GM23338 (cell line): ENCODE data around the gene CEP68. TPM values are rescaled to one million over a fixed set of nuclear protein-coding genes. Genes with fewer than 3 reads are reported as not detected.

Source experiments
- ATAC-seq: fragments of 200-7000 bp; cut with Tn5 transposase; 3 replicates; pipeline ENCODE4 v1.9.1; 2020
- DNase-seq: peaks from one replicate; pipeline ENCODE4 v3.0.0-alpha.2; 2015; ENCODE audit warnings: low spot score
- H2AFZ ChIP-seq: fragments of 200-600 bp; sonication (generic); 2 replicates; pipeline ENCODE4 v1.8.0; 2016; ENCODE audit warnings: antibody characterized with exemption, mild to moderate bottlenecking, moderate library complexity
- H3F3A ChIP-seq: fragments of 200-600 bp; sonication (generic); replicated peaks from 2 replicates; pipeline ENCODE4 v1.8.0; 2017; ENCODE audit warnings: antibody characterized with exemption, mixed run types, low read depth
- H3K27ac ChIP-seq: fragments of 200-600 bp; sonication (generic); 2 replicates; pipeline ENCODE4 v1.6.1; 2016; ENCODE audit warnings: low read depth
- H3K27me3 ChIP-seq: fragments of 200-600 bp; sonication (generic); 2 replicates; pipeline ENCODE4 v1.8.0; 2016; ENCODE audit warnings: mild to moderate bottlenecking, mixed run types, moderate library complexity; ENCODE audit not compliant: insufficient read depth
- H3K36me3 ChIP-seq: fragments of 200-600 bp; sonication (generic); 2 replicates; pipeline ENCODE4 v1.8.0; 2016; ENCODE audit warnings: mild to moderate bottlenecking; ENCODE audit not compliant: insufficient read depth
- H3K4me1 ChIP-seq: fragments of 200-600 bp; sonication (generic); 2 replicates; pipeline ENCODE4 v1.8.0; 2016; ENCODE audit warnings: mild to moderate bottlenecking, moderate library complexity; ENCODE audit not compliant: insufficient read depth
- H3K4me2 ChIP-seq: fragments of 200-600 bp; sonication (generic); 2 replicates; pipeline ENCODE4 v1.7.1; 2017; ENCODE audit warnings: mixed run types
- H3K4me3 ChIP-seq: fragments of 200-600 bp; sonication (generic); 2 replicates; pipeline ENCODE4 v1.6.1; 2016; ENCODE audit warnings: mixed run types
- H3K79me2 ChIP-seq: fragments of 200-600 bp; sonication (generic); replicated peaks from 2 replicates; pipeline ENCODE4 v1.8.0; 2017; ENCODE audit warnings: mild to moderate bottlenecking; ENCODE audit not compliant: insufficient read depth
- H3K9me2 ChIP-seq: fragments of 200-600 bp; sonication (generic); 2 replicates; pipeline ENCODE4 v1.8.0; 2017; ENCODE audit not compliant: insufficient read depth
- H4K20me1 ChIP-seq: fragments of 200-600 bp; sonication (generic); replicated peaks from 2 replicates; pipeline ENCODE4 v1.8.0; 2017; ENCODE audit warnings: mild to moderate bottlenecking; ENCODE audit not compliant: insufficient read depth
- H3K27ac Mint-ChIP-seq: 2 replicates; pipeline ENCODE4 v1.8.0; 2020; ENCODE audit warnings: inconsistent platforms, mild to moderate bottlenecking, moderate library complexity, mixed read lengths
- H3K27me3 Mint-ChIP-seq: 3 replicates; pipeline ENCODE4 v1.8.0; 2022; ENCODE audit warnings: low read depth, mild to moderate bottlenecking, moderate library complexity, mixed read lengths, inconsistent platforms; ENCODE audit not compliant: insufficient read depth, poor library complexity
- H3K36me3 Mint-ChIP-seq: 3 replicates; pipeline ENCODE4 v1.8.0; 2021; ENCODE audit warnings: low read depth, mild to moderate bottlenecking, inconsistent platforms, moderate library complexity, mixed read lengths
- H3K4me1 Mint-ChIP-seq: 3 replicates; pipeline ENCODE4 v1.8.0; 2020; ENCODE audit warnings: mild to moderate bottlenecking, inconsistent platforms, mixed read lengths
- H3K4me3 Mint-ChIP-seq: 3 replicates; pipeline ENCODE4 v1.8.0; 2021; ENCODE audit warnings: moderate library complexity, mild to moderate bottlenecking, inconsistent platforms, mixed read lengths
- H3K9me3 Mint-ChIP-seq: 3 replicates; pipeline ENCODE4 v1.8.0; 2020; ENCODE audit warnings: moderate library complexity, mild to moderate bottlenecking, inconsistent platforms, mixed read lengths
- CREB1 ChIP-seq: fragments of 250-450 bp; sonication (Bioruptor Pico); IDR thresholded peaks from 2 replicates; pipeline ENCODE4 v1.5.0; 2020; ENCODE audit warnings: low read depth, mild to moderate bottlenecking, moderate library complexity
- CTCF ChIP-seq, 2 experiments: fragments of 200-600 bp in 1 of 2; sonication (generic) in 1 of 2; conservative IDR thresholded peaks; 2 replicates each; pipeline versions ENCODE4 v1.5.1 to v1.6.1; 2016 to 2017; ENCODE audit warnings: antibody characterized with exemption in 2 of 2, low read depth in 2 of 2, mild to moderate bottlenecking in 2 of 2, moderate library complexity in 1 of 2
- ETS1 ChIP-seq: IDR thresholded peaks from 2 replicates; pipeline ENCODE4 v1.6.1; 2016; ENCODE audit warnings: antibody characterized with exemption
- JUNB ChIP-seq: IDR thresholded peaks from one replicate; pipeline ENCODE4 v1.6.1; 2016; ENCODE audit warnings: antibody characterized with exemption; ENCODE audit not compliant: unreplicated experiment
- NANOG ChIP-seq: IDR thresholded peaks from 2 replicates; pipeline ENCODE4 v1.6.1; 2016; ENCODE audit warnings: antibody characterized with exemption, borderline replicate concordance
- REST ChIP-seq: IDR thresholded peaks from one replicate; pipeline ENCODE4 v1.6.1; 2018; ENCODE audit warnings: antibody characterized with exemption; ENCODE audit not compliant: unreplicated experiment
- STAT1 ChIP-seq: IDR thresholded peaks from one replicate; pipeline ENCODE4 v1.6.1; 2016; ENCODE audit warnings: antibody characterized with exemption; ENCODE audit not compliant: unreplicated experiment
- ZNF114 ChIP-seq: fragments of 250-450 bp; sonication (Bioruptor Pico); IDR thresholded peaks from 2 replicates; pipeline ENCODE4 v1.5.0; 2020; ENCODE audit warnings: mild to moderate bottlenecking, moderate library complexity
- ZNF331 ChIP-seq: fragments of 250-450 bp; sonication (Bioruptor Pico); IDR thresholded peaks from 2 replicates; pipeline ENCODE4 v1.5.0; 2020; ENCODE audit warnings: low read depth, mild to moderate bottlenecking, moderate library complexity
- ZNF462 ChIP-seq: fragments of 250-450 bp; sonication (Bioruptor Pico); IDR thresholded peaks from 2 replicates; pipeline ENCODE4 v1.5.0; 2020; ENCODE audit warnings: mild to moderate bottlenecking, moderate library complexity
- polyA plus RNA-seq: library from polyadenylated mRNA; unstranded; fragments of >200 nt; fragmentation: Nextera tagmentation; extraction: Ambion mirVana; gene quantifications from 2 replicates; pipeline ENCODE4 v1.2.1, GENCODE V29; 2016
- total RNA-seq: library from RNA; depleted of rRNA; stranded (reverse); fragments of >200 nt; shearing (Covaris generic); gene quantifications from 2 replicates; pipeline ENCODE4 v1.2.3, GENCODE V29; 2014

Gene CEP68
- total and polyA plus RNA-seq, 2 experiments from 2014 or later, result 13.0 to 24.4 TPM

- H3K79me2 ChIP-seq, result peaks cover 10% of the 10 kb centered on the region
- H3K27me3 ChIP-seq, result no peaks in the 10 kb centered on the region
- ATAC-seq (no peak), DNase-seq (no peak)
- H3F3A ChIP-seq, result 0 out of 2 replicates have a peak, but pooled peaks cover 3% of the 10 kb centered on the region
- no peak overlapping the region for H3K4me2 ChIP-seq
- Mint-ChIP-seq H3K4me1 (peaks cover 9% of the 10 kb centered on the region), H3K27me3 (peaks cover 11% of the 10 kb centered on the region), H3K9me3 (no peaks in the 10 kb centered on the region), H3K36me3 (peaks cover 3% of the 10 kb centered on the region; the same call in 1 of the 3 replicates), H3K4me3 (no peak overlapping the region), H3K27ac (no peak overlapping the region)
- peaks cover 11% of the 10 kb centered on the region for H3K4me1 ChIP-seq
- peaks cover 7% of the 10 kb centered on the region; the same call in 1 of the 2 replicates for H4K20me1 ChIP-seq
- no peaks in the 10 kb centered on the region for H3K36me3 ChIP-seq
- no peak overlapping the region for H3K27ac ChIP-seq
- TF ChIP-seq STAT1 (no peak), CTCF (conservative IDR thresholded peaks at IDR 0.05; ENCODE audit: low read depth in 2 of 2) (no peak), ETS1 (no peak), CREB1 (no peak), ZNF331 (no peak), ZNF114 (no peak), ZNF462 (CRISPR knock-in tag) (no peak), JUNB (no peak), REST (no peak), NANOG (no peak)
- H2AFZ ChIP-seq, result no peak overlapping the region
- H3K4me3 ChIP-seq, result no peak overlapping the region
- H3K9me2 ChIP-seq, result no peaks in the 10 kb centered on the region
Observed at GRCh38 chr2:65133626-65134025, 77.4 kb downstream of the CEP68 start.
